CD4-positive, alpha-beta T cell treated with Interleukin-4 for 4 hours (primary cell): ENCODE data around the gene MGAT5B.
"Not testable (repeated sequence)": the region's sequence is repeated elsewhere in the genome, so short reads cannot be mapped to it uniquely, and the experiment has no call there.

Experiments used
- DNase-seq: peaks from one replicate; pipeline ENCODE4 v3.0.0-alpha.2; 2020

Gene MGAT5B

GRCh38 chr17:76953946-76954345, 85.7 kb downstream of the MGAT5B start:
- DNase-seq: no peak

- DNase-seq: no peak
Observed at GRCh38 chr17:76955191-76955590, 87.0 kb downstream of the MGAT5B start.

- DNase-seq: no peak
Observed at GRCh38 chr17:76956846-76957540, 88.8 kb downstream of the MGAT5B start.

GRCh38 chr17:76957678-76958464, 89.7 kb downstream of the MGAT5B start:
- DNase-seq: no peak

- no peak for DNase-seq
Observed at GRCh38 chr17:76958974-76959373, 90.8 kb downstream of the MGAT5B start.

- DNase-seq: no peak
Observed at GRCh38 chr17:76961869-76962268, 93.7 kb downstream of the MGAT5B start.

- DNase-seq: no peak
Observed at GRCh38 chr17:76962858-76963257, 94.7 kb downstream of the MGAT5B start.

GRCh38 chr17:76966016-76966415, 97.8 kb downstream of the MGAT5B start:
- DNase-seq: no peak

- no peak for DNase-seq
Observed at GRCh38 chr17:76966486-76967181, 98.4 kb downstream of the MGAT5B start.

GRCh38 chr17:76967762-76968161, 99.6 kb downstream of the MGAT5B start:
- no peak for DNase-seq

- DNase-seq: peak; percentile 32
Observed at GRCh38 chr17:76968707-76969597, 100.7 kb downstream of the MGAT5B start.

GRCh38 chr17:76969598-76970172, 101.5 kb downstream of the MGAT5B start:
- no peak for DNase-seq

GRCh38 chr17:76970228-76970627, 102.0 kb downstream of the MGAT5B start:
- DNase-seq: not testable (repeated sequence)

GRCh38 chr17:76972046-76972641, 103.9 kb downstream of the MGAT5B start:
- DNase-seq: no peak

- DNase-seq: no peak
Observed at GRCh38 chr17:76973040-76973439, 104.8 kb downstream of the MGAT5B start.

- DNase-seq: no peak
Observed at GRCh38 chr17:76974721-76975120, 106.5 kb downstream of the MGAT5B start.

- not testable (repeated sequence) for DNase-seq
Observed at GRCh38 chr17:76978050-76978449, 109.8 kb downstream of the MGAT5B start.

- no peak for DNase-seq
Observed at GRCh38 chr17:76981545-76982295, 113.5 kb downstream of the MGAT5B start.

- DNase-seq: no peak
Observed at GRCh38 chr17:76982408-76983074, 114.3 kb downstream of the MGAT5B start.

- DNase-seq: no peak
Observed at GRCh38 chr17:76983075-76983775, 115.0 kb downstream of the MGAT5B start.
